GM18868 (cell line): ENCODE measurements around the gene ZNF212.
A peak's percentile ranks its signal among the peaks of the same experiment; 100 is the strongest.

Experiments used
- ATAC-seq: cut with Tn5 transposase; IDR thresholded peaks from one replicate; pipeline ENCODE4 v1.9.1; 2021; ENCODE audit warnings: mild to moderate bottlenecking, moderate library complexity; ENCODE audit not compliant: unreplicated experiment

The ZNF212 gene

DNA sequence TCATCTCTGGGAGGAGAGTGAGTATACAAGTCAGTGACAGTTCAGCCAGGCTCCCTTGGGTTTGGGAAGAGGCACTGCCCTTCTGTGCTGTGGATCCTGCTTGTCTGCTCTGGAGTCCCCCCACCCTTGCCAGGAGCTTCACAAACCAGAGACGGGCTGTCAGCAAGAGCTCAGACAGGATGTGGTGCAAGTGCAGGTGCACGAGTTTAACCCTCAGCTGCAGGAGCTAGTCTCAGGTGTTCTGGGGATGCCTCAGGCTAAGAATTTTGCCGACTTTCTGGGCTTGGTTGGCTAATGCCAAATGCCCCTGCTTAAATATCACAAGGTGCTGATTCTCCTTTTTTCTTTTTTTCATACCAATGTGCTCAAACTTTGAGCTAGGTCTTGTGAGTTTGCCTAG, 44.9 kb downstream of the ZNF212 start:
- no peak for ATAC-seq

DNA sequence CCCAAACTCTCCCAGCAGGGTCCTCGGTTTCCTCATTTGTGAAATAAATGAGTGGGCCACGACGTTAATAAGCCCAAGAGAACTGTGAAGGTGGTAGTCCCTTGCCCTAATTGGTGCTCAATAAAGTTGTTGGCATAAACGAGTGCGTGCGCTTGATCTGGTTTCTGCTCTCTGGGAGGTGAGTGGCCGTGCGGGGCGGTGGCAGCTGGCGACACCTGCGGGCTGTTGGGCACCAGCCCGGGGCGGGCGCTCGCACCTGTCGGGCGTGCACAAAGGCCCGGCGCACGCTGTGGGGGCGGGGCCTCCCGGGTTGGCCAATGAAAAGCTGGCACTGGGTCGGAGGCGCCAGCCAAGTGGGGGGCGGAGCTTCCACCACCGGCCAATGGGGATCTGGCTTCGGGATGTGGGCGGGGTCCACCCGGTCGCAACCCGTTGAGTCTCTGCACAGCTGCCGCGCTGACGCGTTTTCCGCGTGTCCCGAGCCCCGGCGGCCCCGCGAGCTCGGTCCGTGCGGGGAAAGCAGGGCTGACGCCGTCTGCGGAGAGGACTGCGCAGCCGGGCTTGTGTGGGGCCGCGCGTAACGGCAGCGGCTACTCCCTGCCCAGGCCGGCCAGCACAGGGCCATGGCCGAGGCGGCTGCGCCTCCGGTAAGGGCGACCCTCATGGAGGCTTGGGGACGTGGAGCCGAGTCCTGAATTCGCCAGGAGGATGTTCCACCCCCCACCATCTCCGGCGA, 45.6 kb downstream of the ZNF212 start:
- peak; percentile 98 for ATAC-seq

DNA sequence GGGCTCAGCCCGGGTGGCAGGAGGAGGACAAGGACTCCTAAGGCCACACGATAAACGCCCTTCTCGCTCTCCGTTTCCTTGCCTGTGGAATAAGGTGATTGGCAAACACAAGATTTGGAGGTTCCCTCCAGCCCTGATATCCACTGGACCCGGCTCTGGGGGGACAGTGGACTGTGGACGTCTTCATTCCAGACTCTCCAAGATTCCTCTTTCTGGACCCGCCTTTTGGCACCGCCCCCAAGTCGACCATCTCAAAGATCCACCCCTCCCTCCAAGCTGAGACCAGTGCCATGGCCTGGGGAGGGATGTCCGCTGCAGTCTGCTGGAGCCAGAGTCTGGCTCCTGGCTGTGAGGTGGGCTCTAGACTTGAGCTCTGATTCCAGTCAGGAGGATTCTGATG, 46.2 kb downstream of the ZNF212 start:
- ATAC-seq, result no peak

DNA sequence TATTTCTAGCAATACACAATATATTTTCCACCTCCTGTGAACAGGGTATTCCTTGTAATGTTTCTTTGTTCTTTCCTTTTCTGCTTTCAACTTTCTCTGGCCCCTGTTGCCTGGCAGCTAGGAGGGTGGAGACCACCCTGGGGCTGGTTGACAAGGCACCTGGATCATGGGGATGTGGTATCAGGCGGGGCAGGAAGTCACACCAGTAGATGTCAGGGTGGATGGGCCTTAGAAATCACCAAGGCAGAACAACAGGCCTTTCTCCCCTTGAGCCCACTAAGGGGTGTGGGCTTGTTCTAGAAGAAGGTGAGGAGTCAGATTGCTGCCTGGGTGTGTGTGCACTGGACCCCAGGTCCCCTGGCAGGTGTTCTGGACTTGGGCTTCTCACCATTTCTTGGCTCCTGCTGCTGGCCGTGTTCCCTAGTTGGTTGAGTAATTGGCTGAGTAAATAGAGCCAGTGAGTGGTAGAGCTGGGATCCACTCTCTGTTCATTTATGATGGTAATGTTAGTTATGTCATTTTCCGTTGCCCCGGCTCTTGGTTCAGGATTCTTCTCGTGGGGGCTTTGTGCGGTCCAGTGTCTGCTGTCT, 47.5 kb downstream of the ZNF212 start:
- no peak for ATAC-seq

DNA sequence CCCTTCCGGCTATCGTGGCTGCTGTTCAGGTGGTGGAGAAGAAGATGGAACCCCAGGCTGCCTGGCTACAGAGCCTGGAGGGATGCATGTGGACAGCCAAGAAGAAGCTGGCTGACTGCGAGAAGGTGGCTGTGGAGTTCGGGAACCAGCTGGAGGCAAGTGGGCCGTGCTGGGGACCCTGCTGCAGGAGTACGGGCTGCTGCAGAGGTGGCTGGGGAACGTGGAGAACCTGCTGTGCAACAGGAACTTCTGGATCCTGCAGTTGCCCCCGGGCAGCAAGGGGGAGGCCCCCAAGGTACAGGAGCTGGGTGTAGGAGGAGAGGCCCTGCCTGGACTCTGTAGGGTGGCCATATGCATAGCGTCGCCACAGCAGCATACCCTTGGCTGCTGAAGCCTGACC, 48.2 kb downstream of the ZNF212 start:
- ATAC-seq, result no peak

DNA sequence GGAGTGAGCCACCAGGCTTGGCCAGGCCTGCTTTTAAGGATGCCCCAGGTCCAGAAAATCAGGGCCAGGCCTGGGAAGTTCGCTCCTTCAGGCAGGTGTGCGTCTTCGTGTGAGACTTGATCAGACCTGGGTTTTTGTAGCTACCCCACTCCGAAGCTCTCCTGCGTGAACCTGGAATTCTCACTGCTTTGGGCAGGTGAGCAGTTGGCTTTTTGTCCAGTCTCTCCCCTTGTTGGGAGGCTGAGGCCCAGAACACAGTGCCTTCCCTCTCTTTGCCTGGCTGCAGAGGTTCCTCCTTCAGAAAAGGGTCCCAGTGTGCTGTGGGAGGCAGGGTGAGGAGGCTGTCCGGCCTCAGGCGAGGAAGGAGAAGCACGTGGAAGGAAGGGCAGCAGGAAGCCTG, 49.8 kb downstream of the ZNF212 start:
- no peak for ATAC-seq

DNA sequence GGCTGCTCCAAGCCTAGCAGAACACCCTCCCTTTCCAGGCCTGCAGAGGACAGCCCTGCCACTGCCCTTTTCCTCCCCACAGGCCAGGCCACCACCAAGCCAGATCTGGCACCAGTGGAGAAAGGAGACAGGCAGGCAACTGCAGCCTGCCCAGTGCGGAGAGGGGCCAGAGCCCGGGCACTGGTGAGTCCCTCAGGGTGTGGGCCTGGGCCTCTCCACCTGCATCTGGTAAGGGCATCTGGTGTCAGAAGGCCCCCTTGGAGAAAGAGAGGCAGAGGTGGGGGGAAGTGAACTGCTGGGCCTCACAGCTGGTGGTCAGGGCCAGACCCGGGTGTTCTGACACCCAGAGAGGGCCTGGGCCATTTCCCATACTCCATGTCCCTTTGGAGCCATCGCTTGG, 50.4 kb downstream of the ZNF212 start:
- ATAC-seq, result no peak

DNA sequence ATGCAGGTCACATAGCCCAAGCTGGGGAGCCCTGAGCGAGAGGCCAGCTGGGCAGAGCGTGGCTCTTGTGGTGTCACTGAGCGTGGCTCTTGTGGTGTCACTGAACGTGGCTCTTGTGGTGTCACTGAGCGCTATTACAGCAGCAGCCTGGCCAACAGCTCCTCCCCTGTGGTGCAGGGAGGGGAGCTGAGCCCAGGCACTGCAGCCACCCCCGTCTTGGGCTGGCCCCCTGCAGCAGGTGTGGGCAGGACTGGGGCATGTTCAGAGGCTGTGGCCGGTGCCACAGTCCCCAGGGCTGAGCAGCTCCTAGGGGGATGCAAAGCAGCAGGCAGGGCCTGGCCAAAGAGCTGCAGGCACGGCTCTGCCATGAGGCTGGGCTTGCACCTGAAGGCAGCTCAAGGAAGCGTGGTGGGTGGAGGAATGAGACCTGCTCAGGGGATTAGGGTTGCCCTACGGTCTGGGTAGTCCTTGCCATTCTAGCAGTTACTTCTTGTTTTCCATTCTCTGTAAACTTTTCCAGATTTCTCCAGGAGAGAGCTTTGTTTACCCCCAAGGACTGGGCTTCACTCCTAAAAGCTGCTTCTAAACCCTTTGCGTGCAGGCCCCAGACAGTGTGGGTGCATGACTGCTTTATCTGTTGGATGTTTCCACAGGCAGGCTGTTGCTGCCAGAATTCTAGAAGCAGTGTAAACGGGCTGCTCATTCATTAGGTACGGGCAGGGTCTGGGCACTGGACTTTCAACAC, 51.8 kb downstream of the ZNF212 start:
- ATAC-seq, result no peak

DNA sequence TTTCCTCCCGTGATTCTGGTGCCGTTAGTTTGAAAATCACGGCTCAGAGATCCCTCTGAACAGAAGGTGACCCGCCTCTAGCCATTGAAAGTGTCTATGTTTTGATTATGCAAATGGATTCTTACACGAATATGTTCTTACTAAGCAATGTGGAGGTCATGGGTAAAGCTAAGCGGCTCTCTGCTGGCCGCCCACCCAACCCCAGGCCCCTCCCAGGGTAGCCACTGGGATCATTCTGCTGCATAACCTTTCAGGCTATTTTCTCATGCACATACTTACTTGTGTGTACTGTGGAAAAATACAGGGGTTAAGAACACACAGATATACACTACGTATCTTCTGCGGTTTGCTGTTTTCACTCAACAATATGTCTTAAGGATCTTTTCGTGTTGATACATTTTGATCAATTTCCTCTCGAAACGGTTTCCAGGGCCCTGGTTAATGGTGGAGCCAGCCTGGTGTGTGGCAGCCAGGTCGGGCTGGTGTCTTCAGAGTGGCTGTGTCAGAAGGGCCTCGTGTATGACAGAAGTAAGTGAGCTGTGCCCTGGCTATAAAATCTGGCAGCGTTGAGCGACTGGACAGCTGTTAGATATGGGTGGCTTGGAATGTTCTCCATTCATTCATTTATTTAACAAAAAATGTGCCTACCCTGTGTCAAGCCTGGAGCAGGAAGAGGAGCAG, 52.5 kb downstream of the ZNF212 start:
- ATAC-seq, result no peak

DNA sequence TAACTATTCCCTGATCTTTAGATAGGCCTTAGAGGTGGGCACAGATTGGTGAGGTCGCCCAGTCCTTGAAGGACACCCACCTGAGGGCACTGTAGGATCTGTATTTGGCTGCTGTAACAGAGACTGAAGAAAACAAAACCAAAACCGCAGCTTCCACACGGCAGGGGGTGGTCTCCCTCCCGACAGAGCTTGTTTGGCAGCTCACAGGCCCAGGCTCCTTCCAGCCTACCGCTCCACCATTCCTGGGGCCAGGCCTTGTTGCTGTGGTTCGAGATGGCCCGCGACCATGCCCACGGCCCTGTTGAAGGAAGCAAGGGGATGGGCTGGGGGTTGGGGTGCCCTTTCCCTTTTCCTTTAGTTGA, 53.0 kb downstream of the ZNF212 start:
- ATAC-seq, result no peak

DNA sequence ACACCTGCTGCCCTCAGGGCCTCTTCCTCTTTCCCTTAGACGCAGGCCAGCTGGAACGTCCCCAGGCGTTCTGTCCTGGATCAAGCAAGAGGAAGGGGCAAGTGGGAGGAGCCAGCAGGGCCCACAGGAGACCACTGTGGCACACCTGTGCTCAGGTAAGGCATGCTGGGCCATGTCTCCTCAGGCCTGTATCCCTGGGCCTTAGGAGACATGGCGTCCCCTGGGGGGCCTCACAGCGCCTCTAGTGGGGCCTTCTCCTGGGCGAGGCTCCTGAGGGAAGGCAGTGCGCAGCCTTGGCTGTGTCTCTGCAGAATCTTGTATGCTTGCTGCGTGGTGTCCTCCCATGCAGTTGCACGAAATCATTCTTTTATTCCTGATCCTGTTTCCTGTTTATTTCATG, 53.9 kb downstream of the ZNF212 start:
- ATAC-seq, result no peak

DNA sequence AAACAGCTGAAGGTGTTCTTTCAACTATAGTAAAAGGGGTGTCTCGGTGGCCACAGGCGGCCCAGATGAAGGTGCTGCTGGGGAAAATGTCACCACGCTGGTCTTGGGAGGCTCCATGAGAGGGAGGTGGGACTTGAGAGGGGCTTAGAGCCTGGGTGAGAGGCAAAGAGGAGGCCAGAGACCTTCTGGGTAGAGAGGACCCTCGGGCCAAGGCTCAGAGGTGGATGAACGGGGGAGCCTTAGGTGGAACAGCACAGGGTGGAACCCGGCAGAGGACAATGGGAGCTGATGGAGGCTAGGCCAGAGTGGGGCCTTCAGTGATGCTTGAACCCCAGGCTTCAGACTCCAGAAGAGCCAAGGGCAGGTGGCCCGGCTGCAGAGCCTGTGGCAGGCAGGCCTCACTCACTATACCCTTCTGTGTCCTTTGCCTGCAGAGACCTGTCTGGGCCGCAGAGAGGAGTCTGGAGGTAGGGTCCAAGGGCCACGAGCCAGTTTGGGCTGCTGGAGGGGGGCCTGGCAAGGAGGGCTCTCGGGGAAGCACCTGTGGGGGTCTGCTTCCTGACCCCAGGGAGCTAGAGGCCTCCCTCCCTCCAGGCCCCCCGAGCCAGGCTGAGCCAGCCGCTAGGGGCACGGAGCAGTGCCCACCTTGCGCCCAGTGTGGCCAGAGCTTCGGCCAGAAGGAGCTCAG, 54.6 kb downstream of the ZNF212 start:
- ATAC-seq, result no peak

DNA sequence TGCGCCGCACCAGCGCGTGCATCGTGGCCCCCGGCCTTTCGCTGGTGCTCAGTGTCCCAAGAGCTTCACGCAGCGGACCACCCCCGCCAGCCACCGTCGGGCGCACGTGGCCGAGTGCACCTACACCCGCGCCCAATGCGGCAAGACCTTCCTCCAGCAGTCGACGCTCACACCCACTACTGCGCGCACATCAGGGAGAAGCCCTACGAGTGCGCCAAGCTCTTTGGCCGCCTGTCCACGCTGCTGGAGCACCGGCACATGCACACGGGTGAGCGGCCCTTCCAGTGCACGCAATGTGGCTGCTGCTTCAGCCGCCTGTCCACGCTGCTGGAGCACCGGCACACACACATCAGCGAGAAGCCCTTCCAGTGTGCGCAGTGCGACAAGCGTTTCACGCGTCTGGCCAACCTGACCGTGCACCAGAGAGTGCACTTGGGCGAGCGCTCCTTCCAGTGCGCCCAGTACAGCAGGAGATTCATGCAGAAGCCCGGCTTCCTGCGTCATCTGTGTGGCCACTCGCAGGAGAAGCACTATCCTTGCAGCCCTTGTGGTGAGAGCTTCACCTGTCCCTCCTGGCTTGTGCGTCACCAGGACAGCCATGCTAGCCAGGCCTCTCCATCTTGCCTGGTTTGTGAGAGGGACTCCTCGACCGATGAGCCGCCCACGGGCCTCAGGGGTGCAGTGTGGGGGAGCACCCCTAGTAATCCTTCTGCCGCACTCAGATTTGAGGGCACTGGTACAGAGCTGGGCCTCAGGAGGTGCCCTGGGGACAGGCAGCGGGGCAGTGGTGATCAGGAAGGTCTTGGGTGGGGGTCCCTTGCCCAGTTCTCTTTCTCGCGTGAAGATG, 55.4 kb downstream of the ZNF212 start:
- ATAC-seq, result no peak

DNA sequence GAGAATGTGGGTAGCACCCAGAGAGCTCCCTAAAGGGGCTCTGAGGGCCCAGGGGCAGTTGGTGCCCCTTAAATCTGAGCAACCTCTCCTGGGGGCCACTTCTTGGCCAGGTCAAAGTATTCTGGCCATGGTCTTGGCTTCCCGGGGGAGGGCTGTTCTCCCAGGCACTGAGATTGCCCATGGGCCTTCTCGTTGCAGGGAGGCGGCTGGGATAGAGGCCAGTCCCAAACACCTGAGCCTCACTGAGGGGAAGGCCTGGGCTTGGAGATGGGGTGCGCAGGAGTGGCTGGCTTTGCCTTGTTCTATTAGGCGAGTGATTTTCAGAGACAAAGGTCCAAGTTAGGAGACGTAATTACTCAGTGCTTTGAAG, 56.0 kb downstream of the ZNF212 start:
- no peak for ATAC-seq

DNA sequence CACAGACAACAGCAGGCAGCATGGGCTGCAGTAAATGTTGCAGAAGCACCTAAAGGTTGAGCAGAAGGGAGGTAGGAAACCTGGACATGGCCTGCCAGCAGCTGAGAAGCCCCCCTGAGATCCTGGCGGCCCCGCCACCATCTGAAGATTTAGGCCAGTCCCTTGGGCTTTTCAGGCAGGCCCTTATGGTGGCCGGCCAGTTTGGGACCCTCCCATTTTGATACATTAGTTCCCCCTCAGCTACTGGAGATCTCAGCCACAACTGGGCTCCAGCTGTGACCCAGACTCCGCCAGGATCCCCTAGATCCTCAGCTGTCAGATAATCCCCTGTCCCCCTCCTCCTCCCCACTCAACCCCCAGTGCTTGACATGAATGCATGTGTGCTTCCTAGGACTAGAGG, 56.9 kb downstream of the ZNF212 start:
- no peak for ATAC-seq

DNA sequence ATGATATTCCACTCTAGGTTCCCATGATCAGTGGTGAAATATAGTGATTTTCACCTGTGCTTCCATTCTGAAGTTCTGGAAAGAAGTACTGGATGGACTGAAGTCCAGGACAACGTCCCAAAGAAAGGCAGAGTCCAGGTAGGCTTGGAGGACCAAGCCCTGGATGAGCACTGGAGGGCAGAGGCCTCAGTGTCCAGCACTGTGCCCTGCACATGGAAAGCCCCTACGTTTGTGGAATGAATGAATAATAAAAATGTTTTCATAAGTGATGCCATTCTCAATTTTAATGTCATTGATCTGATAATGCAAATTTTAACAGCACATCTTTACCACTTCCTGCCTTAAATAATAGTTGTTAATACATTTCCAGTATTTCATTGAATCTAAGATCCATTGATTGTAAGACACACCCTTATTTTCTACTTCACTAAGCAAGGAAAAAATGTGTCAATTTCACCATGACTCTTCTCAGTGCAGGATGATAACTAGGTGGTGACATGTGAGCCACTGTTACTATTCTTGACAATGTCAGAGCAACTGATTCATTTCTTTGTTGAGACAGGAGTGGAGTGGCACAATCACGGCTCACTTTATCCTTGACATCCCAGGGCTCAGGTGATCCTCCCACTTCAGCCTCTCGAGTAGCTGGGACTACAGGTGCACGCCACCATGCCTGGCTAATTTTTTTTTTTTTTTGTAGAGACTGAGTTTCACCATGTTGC, 57.7 kb downstream of the ZNF212 start:
- ATAC-seq, result no peak

DNA sequence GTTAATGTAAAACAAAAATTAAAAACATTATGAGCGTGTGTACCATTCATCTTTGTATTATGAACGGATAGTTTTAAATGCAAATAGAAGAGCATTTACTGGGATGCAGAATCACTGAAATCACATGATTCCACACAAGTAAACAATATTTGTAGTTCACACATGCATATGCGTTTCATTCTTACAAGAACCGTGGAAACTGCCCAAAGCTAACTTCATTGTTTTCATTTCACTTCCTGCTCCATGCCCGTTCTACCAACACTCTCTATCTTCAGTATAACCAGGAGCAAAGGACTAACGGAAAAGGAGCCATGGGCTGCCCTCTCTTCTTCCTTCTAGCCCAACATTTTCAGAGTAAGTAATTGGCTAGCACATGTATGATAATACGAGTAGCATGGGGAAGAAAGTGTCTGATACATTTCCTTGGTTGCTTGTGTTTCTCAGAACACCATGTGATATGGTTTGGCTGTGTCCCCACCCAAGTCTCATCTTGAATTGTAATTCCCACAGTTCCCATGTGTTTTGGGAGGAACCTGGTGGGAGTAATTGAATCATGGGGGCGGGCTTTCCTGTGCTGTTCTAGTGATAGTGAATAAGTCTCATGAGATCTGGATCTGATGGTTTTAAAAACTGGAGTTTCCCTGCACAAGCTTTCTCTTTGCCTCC, 61.3 kb downstream of the ZNF212 start:
- no peak for ATAC-seq

DNA sequence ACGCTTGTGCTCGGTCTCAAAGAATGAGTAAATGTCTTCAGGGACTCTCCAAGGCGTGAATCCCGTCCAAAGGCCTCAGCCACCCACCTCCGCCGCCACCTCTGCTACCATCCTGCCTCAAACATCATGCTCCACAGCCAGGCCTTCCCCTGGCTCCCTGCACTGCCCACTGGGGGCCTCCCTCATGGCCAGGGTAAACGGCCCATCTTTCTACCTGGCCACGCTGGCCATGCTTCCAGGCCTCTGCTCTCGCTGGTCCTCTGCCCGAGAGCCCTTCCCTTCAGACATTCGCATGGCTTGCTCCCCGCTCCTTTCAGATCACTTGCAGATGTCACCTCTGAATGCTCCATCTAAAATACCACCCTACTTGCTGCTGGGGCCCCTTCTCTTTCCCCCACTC, 62.8 kb downstream of the ZNF212 start:
- no peak for ATAC-seq

DNA sequence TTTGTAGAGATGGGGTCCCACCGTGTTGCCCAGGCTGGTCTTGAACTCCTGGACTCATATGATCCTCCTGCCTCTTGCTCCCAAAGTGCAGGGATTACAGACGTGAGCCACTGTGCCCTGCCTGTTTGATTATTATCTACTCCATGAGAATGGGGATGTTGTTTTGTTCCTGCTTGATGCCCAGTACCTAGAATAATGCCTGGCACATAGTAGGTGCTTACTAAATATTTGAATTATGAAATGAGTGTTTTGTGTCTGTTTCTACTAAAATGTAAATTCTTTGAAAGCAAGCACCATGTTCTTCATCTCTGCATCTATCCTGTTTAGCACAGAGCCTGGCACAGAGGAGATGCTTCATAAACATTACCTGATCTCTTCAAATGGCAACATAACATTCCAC, 63.4 kb downstream of the ZNF212 start:
- ATAC-seq, result no peak
